HG03342 (cell line): Measurements from ENCODE around the gene CST7.
A peak's percentile ranks its signal among the peaks of the same experiment; 100 is the strongest.

Experiments
- ATAC-seq: cut with Tn5 transposase; IDR thresholded peaks from one replicate; pipeline ENCODE4 v1.9.1; 2021; ENCODE audit warnings: mild to moderate bottlenecking, moderate library complexity; ENCODE audit not compliant: unreplicated experiment

The CST7 gene

GRCh38 chr20:24950836-24951525 lies 1.9 kb downstream of the CST7 start:
- no peak for ATAC-seq

GRCh38 chr20:24951536-24952083 lies 2.5 kb downstream of the CST7 start:
- no peak for ATAC-seq

- no peak for ATAC-seq
Observed at GRCh38 chr20:24952376-24953208, 3.5 kb downstream of the CST7 start.

GRCh38 chr20:24953209-24953575 lies 4.1 kb downstream of the CST7 start:
- ATAC-seq = no peak

- no peak for ATAC-seq
Observed at GRCh38 chr20:24953621-24954133, 4.6 kb downstream of the CST7 start.

- no peak for ATAC-seq
Observed at GRCh38 chr20:24954151-24954550, 5.1 kb downstream of the CST7 start.

GRCh38 chr20:24954566-24954965 lies 5.5 kb downstream of the CST7 start:
- ATAC-seq = no peak

- ATAC-seq = peak; percentile 88
Observed at GRCh38 chr20:24955045-24955444, 6.0 kb downstream of the CST7 start.

GRCh38 chr20:24956001-24956841 lies 7.2 kb downstream of the CST7 start:
- ATAC-seq = no peak

- ATAC-seq = no peak
Observed at GRCh38 chr20:24957326-24958016, 8.4 kb downstream of the CST7 start.

GRCh38 chr20:24958506-24959385 lies 9.7 kb downstream of the CST7 start:
- ATAC-seq = no peak

- no peak for ATAC-seq
Observed at GRCh38 chr20:24959591-24960301, 10.7 kb downstream of the CST7 start.

GRCh38 chr20:24960302-24960801 lies 11.3 kb downstream of the CST7 start:
- no peak for ATAC-seq

GRCh38 chr20:24960861-24961260 lies 11.8 kb downstream of the CST7 start:
- no peak for ATAC-seq

GRCh38 chr20:24961384-24962181 lies 12.5 kb downstream of the CST7 start:
- no peak for ATAC-seq

GRCh38 chr20:24962182-24962492 lies 13.1 kb downstream of the CST7 start:
- no peak for ATAC-seq

- ATAC-seq = no peak
Observed at GRCh38 chr20:24962510-24962909, 13.4 kb downstream of the CST7 start.
